NCI-H460 (cell line): Measurements from ENCODE around the gene CCT3. TPM values are rescaled to one million over a fixed set of nuclear protein-coding genes. Genes with fewer than 3 reads are reported as not detected.
A peak's percentile ranks its signal among the peaks of the same experiment; 100 is the strongest.
"Not testable (repeated sequence)": the region's sequence is repeated elsewhere in the genome, so short reads cannot be mapped to it uniquely, and the experiment has no call there.

Experiments used
- DNase-seq: peaks from one replicate; pipeline ENCODE4 v3.0.0-alpha.2; 2016; ENCODE audit warnings: low read depth; ENCODE audit errors: extremely low read depth
- total RNA-seq: library from RNA; depleted of rRNA; stranded (reverse); fragments of >200 nt; shearing (Covaris generic); gene quantifications from 2 replicates; pipeline ENCODE4 v1.2.3, GENCODE V29; 2014

CCT3 gene
- total RNA-seq, 1 experiment from 2014 or later: 571 TPM

- no peak for DNase-seq
Measured at GRCh38 chr1:156337052-156337887, 822 bp downstream of the CCT3 start.

DNA sequence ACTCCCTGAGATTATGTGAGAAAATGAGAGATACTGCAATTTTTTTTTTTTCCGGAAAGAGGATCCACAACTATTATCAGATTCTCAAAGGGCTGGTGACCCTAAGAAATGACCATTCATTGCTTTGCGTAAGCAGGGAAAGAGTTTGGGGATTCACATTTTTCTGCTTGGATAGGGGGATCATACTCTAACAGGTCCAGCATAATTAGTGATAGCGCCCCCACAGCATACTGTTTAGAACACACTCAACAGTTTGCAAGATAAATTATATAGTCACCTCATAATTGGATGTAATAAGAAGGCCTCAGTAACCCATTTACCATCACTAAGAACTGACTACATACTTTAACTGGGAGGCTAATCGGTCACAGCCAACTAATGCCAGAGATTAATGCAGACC, 1.9 kb downstream of the CCT3 start:
- no peak for DNase-seq

GRCh38 chr1:156323179-156323578, 14.9 kb downstream of the CCT3 start:
- DNase-seq: not testable (repeated sequence)

- DNase-seq: no peak
Measured at GRCh38 chr1:156320560-156320959, 17.5 kb downstream of the CCT3 start.

- DNase-seq: peak; percentile 43
Measured at GRCh38 chr1:156319664-156320063, 18.4 kb downstream of the CCT3 start.

DNA sequence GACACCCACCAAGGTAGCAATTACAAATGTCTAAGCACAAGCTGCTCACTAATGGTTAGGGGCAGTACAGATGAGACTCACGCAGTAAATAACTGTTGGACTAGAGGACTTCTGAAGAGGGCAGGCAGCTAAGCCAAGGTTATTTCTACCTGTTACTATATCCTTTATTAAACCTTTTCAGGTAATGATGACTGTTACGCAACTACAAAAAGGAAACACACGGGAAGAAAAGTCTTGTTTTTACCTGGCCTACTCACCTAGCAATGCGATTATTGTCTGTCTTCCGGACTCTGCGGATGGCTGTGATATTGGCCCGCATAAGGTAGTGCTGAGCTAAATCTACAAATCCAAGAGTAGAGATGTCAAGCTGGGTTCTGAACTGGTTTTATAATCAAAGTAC, 21.2 kb downstream of the CCT3 start:
- DNase-seq: no peak

DNA sequence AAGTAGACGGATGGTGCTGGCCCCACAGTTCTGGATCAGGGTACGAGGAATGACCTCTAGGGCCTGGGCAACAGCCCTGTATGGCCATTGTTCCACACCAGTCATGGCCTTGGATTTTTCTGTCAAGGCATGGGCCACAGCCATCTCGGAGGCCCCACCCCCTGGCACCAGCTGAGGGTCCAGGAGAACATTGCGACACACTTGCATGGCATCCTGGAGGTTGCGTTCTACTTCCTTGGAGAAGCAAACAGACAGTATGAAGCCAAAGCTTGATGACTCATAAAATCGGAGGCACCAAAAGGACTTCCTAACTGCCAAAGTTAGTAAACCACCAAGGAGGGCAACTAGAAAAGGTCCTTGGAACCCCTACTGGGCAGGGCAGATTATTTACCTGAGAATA, 27.1 kb downstream of the CCT3 start:
- no peak for DNase-seq

DNA sequence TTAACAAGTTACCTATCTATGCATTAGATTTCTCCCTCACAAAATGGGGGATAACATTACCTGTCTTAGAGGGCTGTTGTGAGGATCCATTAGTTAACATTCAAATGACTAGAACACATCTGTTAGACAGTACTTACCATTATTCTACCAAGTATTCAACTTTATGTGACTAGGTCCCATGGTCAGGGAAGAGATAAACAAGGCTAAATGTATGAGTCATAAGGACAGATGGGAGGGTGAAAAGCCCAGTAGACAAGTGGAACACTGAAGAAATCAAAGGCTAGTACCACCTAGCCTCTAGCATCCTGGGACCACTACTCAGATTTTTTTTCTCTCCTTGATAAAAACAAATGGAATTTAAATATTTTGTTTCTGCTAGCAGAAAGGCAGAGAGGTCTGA, 30.0 kb downstream of the CCT3 start:
- DNase-seq: no peak

- no peak for DNase-seq
Measured at GRCh38 chr1:156305215-156305614, 32.9 kb downstream of the CCT3 start.

- DNase-seq: no peak
Measured at GRCh38 chr1:156303241-156303640, 34.9 kb downstream of the CCT3 start.

DNA sequence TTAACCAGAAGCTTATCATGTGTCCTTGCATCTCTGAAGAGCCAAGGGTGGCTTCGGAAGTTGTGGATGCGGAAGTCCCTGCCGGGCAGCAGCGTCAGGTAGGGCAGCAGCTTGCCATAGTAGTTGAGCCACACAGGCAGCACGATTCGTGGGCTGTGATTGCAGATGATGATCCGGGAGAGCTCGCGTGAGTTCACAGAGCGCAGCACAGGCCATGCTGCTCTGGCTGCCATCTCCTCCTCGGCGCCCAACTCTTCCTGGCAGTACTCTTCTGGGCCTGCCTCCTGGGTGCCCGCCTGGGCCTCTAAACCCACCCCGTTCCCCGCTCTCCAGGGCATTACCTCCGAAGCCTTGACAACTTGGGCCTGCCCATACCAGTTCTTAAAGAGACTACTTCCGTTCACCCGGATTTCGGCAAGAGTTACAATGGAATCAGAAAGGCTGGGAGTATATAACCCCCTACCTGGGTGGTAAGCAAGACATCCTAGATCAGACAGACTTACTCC, 39.2 kb downstream of the CCT3 start, which contains the start of gene VHLL:
TSS of gene VHLL (minus strand) at position 456 of the 506 bp plus-strand sequence. CDS start at position 338, 118 bp downstream.
- DNase-seq: no peak

DNA sequence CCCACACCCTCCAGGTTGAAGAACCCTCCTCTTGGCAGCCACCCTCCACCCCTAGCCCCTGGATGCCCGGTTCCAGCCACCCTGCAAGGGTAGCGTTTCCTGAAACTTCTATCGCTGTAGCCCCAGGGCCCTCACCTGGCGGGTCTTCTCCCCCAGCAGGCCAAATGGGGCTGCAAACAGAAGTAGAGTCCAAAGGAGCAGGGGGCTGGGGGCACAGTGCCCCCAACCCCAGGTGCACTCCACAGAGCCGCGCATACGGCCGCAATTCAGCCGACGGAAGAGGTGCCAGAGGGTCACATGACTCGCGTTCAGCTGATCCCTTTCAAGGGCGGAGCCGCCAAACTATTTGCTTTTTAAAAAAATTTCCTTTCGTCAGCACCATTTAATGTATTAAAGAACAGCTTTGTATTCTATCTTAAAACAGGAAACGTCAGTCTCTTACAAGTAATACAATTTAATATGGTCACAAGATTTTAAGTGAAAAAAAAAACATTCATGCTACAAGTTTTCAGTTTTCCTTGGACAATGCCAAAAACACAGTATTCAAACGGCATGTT, 42.6 kb downstream of the CCT3 start, which contains the start of gene GLMP:
TSS of gene GLMP (minus strand) at position 289 of the 557 bp plus-strand sequence. CDS start at position 255, 34 bp downstream.
- DNase-seq: peak; percentile 56

- no peak for DNase-seq
Measured at GRCh38 chr1:156293895-156294294, 44.2 kb downstream of the CCT3 start.

- DNase-seq: no peak
Measured at GRCh38 chr1:156293098-156293434, 45.0 kb downstream of the CCT3 start.

GRCh38 chr1:156291226-156292061, 46.6 kb downstream of the CCT3 start:
- peak; percentile 75 for DNase-seq

DNA sequence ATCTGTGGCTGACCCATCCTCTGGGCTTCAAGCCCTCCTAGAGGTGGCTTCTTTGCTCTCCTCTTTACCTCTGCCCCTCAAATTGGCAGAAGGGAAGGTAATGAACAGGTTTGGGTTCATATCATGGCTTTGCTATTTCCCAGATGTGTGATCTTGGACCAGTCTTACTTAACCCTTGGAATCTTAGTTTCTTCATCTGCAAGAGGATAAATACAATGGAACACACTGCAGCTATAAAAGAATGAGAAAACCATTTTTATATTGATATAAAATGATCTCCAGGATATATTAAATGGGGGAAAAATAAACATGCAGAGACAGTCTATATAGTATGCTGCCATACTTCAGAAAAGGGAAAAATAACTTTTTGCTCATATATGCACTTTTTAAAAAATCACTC, 48.2 kb downstream of the CCT3 start:
- DNase-seq: no peak

DNA sequence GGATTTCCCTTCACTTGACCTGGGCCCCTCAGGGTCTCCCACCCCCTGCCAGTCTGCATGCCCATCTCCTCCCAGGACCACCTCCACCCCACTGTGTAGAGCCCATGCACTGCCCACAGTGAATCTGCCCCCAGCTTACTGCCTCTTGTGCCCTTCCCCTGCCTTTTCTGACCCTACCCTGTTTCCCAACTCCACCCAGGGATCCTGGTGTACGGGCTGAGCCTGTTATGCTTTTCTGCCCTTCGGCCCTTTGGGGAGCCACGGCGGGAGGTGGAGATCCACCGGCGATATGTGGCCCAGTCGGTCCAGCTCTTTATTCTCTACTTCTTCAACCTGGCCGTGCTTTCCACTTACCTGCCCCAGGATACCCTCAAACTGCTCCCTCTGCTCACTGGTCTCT, 52.0 kb downstream of the CCT3 start:
- DNase-seq: no peak

- DNase-seq: no peak
Measured at GRCh38 chr1:156285437-156285836, 52.7 kb downstream of the CCT3 start.

- DNase-seq: no peak
Measured at GRCh38 chr1:156284757-156285156, 53.3 kb downstream of the CCT3 start.

GRCh38 chr1:156284112-156284511, 54.0 kb downstream of the CCT3 start, which contains the start of gene TMEM79:
TMEM79 (plus strand) TSS chr1:156284325; CDS start chr1:156285227, 902 bp downstream.
- no peak for DNase-seq

DNA sequence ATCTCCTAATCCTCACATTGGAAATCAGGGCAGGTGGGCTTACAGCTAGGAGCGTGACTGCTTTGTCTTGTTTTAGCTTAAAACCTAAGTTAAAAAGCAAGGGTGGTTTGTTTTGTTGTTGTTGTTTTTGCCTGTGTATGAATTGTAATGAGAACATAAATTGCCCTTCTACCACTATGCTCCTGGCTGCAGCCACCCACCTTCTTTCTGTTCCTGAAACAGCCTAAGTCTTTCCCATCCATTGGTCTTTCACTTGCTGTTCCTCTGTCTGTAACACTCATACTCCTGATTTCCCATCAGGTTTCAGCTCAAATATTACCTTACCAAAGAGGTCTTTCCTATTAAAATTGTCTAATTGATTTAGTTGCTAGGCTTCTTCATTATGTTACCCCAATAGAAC, 54.6 kb downstream of the CCT3 start:
- DNase-seq: no peak
